Stimulated activated memory B cell treated with anti-CD40 and anti-IgM and Interleukin-4, amounts not matched to agents 10 μg/mL and 1 μg/mL and 100 μg/mL, for 72 hours (primary cell): Measurements from ENCODE around the gene EPB41L1.

Experiments
- ATAC-seq: fragments of 150-1000 bp; cut with Tn5 transposase; 2 replicates; pipeline ENCODE4 v1.10.0; 2021
- H3K27ac Mint-ChIP-seq: one replicate; pipeline ENCODE4 v1.8.0; 2022; ENCODE audit warnings: mild to moderate bottlenecking, mixed read lengths
- H3K27me3 Mint-ChIP-seq: one replicate; pipeline ENCODE4 v1.8.0; 2022; ENCODE audit warnings: mixed read lengths
- H3K36me3 Mint-ChIP-seq: one replicate; pipeline ENCODE4 v1.8.0; 2022; ENCODE audit warnings: mixed read lengths
- H3K4me1 Mint-ChIP-seq: one replicate; pipeline ENCODE4 v1.8.0; 2022; ENCODE audit warnings: mixed read lengths
- H3K4me3 Mint-ChIP-seq: one replicate; pipeline ENCODE4 v1.8.0; 2022; ENCODE audit warnings: mild to moderate bottlenecking, moderate library complexity, mixed read lengths
- H3K9me3 Mint-ChIP-seq: one replicate; pipeline ENCODE4 v1.8.0; 2022; ENCODE audit warnings: mixed read lengths

Gene EPB41L1

DNA sequence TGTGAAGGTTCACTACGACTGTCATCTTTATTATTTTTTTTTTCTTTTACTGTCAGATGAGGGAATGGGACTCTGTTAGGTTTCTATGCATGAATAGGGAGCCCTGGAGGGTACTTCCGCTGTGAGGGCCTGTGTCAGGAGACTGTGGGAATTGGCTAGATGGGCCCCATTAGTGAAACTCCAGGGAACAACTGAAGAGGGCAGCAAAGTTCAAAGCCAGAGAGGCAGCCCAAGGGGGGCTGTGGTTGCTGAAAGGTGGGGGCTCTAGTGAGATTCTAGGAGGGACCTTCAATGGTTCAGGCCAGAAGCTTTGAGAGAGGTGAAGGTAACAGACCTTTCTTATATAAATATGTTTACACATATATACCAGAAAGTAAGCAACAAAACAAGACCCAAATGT, 13.2 kb upstream of the EPB41L1 start:
- Mint-ChIP-seq H3K9me3 (no peaks in the 10 kb centered on the region), H3K27me3 (peaks cover 28% of the 10 kb centered on the region), H3K4me3 (no peak overlapping the region), H3K27ac (peak overlapping the region; percentile 25), H3K36me3 (no peaks in the 10 kb centered on the region), H3K4me1 (peaks cover 30% of the 10 kb centered on the region)
- ATAC-seq, result no peak

DNA sequence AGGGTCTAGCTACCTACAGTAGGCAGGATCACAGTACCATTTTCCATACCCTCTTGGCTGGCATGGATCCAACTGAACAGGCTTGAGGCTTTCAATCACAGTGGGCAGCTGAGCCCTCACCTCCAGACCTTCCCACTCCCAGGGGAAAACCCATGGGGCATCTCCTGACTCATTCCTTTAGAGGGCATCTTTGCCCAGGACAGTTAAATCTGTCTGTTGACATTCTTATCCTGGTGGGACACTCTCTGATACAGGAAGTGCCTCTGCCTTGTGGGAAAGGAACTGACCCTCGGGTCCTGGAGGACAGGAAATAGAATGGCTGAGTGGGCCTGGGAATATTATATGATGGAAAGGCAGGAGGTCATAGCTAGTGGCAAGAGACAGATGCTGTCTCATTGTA, 10.2 kb upstream of the EPB41L1 start:
- no peak overlapping the region for H3K4me3 Mint-ChIP-seq
- H3K9me3 Mint-ChIP-seq, result no peaks in the 10 kb centered on the region
- H3K4me1 Mint-ChIP-seq, result peaks cover 23% of the 10 kb centered on the region
- no peak overlapping the region for H3K27ac Mint-ChIP-seq
- peaks cover 21% of the 10 kb centered on the region for H3K27me3 Mint-ChIP-seq
- ATAC-seq, result no peak
- H3K36me3 Mint-ChIP-seq, result no peaks in the 10 kb centered on the region

DNA sequence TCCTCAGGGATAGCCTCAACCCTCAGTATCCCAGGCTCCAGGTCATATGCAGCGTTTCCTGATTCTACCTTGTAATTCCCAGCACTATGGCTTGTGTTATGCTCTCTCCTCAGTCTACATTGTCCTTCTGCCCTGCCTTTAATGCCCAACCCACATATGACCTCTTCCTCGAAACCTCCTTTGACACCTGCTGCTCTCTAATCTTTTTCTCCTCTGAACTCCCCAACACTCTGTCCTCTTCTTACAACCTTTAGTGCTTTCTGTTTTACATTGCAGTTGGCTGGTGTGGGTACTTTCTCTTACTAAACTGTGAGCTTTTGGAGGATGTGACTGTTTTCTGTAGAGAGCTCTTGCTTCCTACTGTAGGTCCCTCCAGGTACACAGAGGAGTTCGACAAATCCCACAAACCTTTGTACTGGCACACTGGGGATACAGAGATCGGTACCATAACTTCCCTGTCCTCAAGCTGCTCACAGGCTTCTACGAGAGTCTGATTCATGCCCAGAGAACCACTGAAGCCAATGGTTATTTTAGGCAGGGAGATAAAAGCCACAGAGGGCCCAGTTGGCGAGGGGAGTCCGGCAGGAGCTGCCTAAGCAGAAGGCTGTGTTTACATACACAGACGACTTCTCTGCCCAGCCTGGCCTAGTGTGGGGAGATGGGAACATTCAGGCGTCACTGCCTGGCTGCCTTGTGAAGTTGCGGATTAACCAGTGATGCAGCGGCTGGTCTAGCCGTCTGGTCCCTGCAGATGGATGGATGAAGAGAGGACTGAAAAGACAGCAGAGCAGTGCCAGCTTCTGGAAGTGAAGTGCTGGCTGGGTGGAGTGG, 8.4 kb upstream of the EPB41L1 start:
- H3K9me3 Mint-ChIP-seq, result no peaks in the 10 kb centered on the region
- peaks cover 23% of the 10 kb centered on the region for H3K4me1 Mint-ChIP-seq
- H3K27ac Mint-ChIP-seq, result no peak overlapping the region
- no peaks in the 10 kb centered on the region for H3K36me3 Mint-ChIP-seq
- H3K27me3 Mint-ChIP-seq, result peaks cover 21% of the 10 kb centered on the region
- ATAC-seq, result no peak
- no peak overlapping the region for H3K4me3 Mint-ChIP-seq

DNA sequence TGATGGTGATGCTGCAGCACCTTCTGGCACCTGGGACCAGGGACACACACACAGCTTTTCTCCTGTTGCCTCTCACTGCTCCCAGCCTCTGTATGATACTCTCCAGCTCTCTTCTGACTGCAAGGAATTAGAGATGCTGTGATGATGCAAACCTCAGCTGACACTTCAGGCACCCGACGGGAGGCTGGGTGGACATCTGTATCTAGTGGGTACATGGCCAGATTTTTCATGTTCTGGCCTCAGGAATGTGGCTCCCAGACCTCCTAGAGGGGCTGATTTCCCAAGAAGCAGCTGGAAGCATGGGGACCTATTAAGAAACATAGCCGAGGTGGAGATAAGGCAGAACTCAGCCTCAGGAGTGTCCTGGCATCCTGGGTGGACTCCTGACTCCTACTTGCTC, 6.8 kb upstream of the EPB41L1 start:
- Mint-ChIP-seq H3K4me3 (no peak overlapping the region), H3K27ac (no peak overlapping the region), H3K9me3 (no peaks in the 10 kb centered on the region), H3K36me3 (no peaks in the 10 kb centered on the region), H3K27me3 (peaks cover 31% of the 10 kb centered on the region), H3K4me1 (peaks cover 18% of the 10 kb centered on the region)
- no peak for ATAC-seq

DNA sequence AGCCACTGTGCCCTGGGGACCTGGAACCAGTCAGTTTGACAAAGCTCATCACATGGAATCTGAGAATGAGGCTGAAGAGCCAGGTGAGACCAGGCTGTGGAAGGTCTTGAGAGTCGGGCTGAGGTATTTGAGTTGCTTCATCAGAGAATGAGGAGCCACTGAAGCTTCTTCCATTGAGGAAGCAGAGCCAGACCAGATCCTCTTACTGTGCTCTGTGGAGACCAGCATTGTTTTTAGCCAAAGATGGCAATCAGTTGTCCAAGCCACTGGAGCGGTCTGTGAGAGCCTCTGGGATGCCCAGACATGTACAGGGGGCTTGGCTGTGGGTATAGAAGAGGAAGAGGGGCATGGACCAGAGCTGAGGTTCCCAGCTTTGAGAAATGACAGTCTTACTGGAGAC, 6.1 kb upstream of the EPB41L1 start:
- no peaks in the 10 kb centered on the region for H3K36me3 Mint-ChIP-seq
- H3K27me3 Mint-ChIP-seq, result peaks cover 38% of the 10 kb centered on the region
- no peak overlapping the region for H3K4me3 Mint-ChIP-seq
- no peaks in the 10 kb centered on the region for H3K9me3 Mint-ChIP-seq
- ATAC-seq, result no peak
- no peak overlapping the region for H3K27ac Mint-ChIP-seq
- peaks cover 11% of the 10 kb centered on the region for H3K4me1 Mint-ChIP-seq

DNA sequence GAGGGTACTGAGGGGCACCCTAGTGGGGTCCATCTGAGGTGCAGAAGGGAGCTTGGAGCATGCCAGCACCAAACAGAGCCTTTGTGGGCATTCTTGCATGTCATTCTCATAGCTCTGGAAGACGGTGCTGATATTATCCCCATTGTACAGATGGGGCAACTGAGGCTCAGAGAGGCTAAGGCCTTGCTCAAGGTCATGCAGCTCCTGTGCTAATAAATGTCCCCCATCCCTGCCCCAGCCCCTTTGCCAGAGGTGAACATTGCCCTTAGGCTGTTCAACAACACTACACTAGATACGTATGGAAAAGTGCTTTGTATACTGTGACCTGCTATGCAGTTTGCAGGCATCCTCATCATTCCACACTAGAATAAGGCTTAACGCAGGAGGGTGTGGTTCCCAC, 5.5 kb upstream of the EPB41L1 start:
- H3K36me3 Mint-ChIP-seq, result no peaks in the 10 kb centered on the region
- peaks cover 5% of the 10 kb centered on the region for H3K4me1 Mint-ChIP-seq
- H3K27ac Mint-ChIP-seq, result no peak overlapping the region
- H3K4me3 Mint-ChIP-seq, result no peak overlapping the region
- no peak for ATAC-seq
- H3K27me3 Mint-ChIP-seq, result peaks cover 43% of the 10 kb centered on the region
- H3K9me3 Mint-ChIP-seq, result no peaks in the 10 kb centered on the region

DNA sequence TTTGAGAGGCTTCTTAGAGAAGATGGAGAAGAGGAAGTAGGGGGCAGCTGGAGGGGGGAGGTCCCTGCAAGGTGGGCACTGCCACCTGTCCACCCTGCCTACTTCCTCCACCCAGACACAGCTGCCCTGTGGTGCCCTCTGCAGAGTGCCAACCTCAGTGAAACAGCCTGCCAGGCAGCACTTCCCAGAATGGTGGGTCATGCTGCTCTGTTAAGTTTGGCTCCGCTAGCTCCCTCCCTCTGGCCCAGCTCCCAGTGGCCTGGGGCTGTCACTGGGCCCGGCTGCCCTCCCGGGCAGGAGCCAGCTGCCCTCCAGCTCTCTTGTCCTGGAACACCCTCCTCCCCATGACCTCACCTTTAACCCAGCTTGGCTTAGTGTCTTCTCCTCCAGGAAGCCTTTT, 5.1 kb upstream of the EPB41L1 start:
- Mint-ChIP-seq H3K36me3 (no peaks in the 10 kb centered on the region), H3K27me3 (peaks cover 43% of the 10 kb centered on the region), H3K27ac (no peak overlapping the region), H3K4me3 (no peak overlapping the region), H3K9me3 (no peaks in the 10 kb centered on the region), H3K4me1 (peaks cover under 1% of the 10 kb centered on the region)
- no peak for ATAC-seq

DNA sequence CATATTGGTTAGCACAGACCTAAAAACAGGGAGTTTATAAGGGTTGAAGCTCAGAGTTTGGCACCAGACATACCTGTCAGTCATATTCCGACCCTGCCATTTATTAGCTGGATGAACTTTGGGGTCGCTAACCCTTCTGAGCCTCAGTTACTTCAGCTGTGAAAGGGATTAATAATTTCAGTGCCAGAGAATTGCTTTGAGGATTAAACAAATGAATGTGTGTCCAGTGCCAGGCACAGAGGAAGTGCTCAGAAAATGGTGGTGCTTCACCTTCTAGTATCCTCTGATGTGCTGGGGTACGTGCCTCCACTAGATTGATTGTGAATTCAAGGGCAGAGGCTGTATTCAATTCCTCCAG, 4.1 kb upstream of the EPB41L1 start:
- no peak for ATAC-seq
- Mint-ChIP-seq H3K27me3 (peaks cover 50% of the 10 kb centered on the region), H3K36me3 (no peaks in the 10 kb centered on the region)

DNA sequence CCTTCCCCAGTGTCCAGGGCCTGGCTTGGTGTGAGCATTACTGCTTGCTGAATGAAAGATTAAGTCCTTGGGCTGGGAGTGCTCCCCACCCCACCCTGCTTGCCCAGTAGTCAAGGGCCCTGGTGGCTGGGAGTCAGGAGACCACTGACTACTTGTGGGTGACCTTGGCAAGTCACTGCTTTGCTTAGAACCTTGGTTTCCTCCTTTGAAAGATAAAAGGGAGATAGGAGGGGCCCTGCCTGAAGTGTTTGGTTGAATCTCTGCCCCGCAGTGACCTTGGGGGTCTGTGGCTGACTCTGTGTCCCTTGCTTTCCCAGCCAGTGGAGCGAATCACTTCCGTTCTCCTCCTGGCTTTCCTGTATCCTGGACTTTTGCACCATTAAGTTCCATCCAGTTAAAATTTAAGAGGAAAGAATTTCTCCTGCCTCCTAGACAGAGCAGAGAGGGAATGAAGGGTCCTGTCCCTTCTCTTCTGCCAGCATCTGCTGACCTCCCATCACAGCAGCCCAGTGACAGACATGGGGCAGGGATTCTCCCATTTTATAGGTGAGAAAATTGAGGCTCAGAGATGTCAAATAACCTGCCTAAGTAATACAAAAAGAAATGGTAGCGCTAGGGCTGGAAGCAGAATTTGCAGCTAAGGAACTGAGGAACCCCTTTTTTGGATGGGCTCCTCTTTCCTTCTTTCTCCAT, 3.5 kb upstream of the EPB41L1 start:
- no peak overlapping the region for H3K4me3 Mint-ChIP-seq
- no peak overlapping the region for H3K27ac Mint-ChIP-seq
- peaks cover 6% of the 10 kb centered on the region for H3K4me1 Mint-ChIP-seq
- peaks cover 53% of the 10 kb centered on the region for H3K27me3 Mint-ChIP-seq
- no peaks in the 10 kb centered on the region for H3K36me3 Mint-ChIP-seq
- no peak for ATAC-seq
- H3K9me3 Mint-ChIP-seq, result no peaks in the 10 kb centered on the region

More for the DNA sequence above, 4.1 kb upstream of the EPB41L1 start:
- no peak overlapping the region for H3K4me3 Mint-ChIP-seq
- peaks cover 6% of the 10 kb centered on the region for H3K4me1 Mint-ChIP-seq
- no peaks in the 10 kb centered on the region for H3K9me3 Mint-ChIP-seq
- no peak overlapping the region for H3K27ac Mint-ChIP-seq

DNA sequence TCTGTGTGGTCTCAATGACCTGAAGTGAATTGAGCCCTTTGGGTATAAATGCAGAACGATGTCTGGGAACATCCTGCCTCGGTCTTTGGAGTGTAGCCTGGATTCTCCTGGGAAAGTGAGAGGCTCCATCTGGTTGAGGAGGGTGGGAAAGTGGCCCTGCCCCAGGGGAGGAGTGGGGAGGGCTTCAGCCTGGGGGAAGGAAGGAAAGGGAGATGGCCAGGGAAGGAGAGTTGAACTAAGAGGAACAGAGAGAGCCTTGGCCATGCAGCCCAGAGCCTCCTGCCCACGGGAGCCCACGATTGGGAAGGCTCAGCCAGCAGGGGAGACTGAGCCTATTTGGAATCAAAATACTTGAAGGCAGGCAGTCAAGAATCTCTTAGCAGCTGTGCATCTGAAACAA, 2.3 kb upstream of the EPB41L1 start:
- Mint-ChIP-seq H3K9me3 (no peaks in the 10 kb centered on the region), H3K27me3 (peaks cover 54% of the 10 kb centered on the region), H3K4me3 (no peak overlapping the region), H3K36me3 (no peaks in the 10 kb centered on the region), H3K4me1 (peaks cover 16% of the 10 kb centered on the region), H3K27ac (no peak overlapping the region)
- no peak for ATAC-seq

DNA sequence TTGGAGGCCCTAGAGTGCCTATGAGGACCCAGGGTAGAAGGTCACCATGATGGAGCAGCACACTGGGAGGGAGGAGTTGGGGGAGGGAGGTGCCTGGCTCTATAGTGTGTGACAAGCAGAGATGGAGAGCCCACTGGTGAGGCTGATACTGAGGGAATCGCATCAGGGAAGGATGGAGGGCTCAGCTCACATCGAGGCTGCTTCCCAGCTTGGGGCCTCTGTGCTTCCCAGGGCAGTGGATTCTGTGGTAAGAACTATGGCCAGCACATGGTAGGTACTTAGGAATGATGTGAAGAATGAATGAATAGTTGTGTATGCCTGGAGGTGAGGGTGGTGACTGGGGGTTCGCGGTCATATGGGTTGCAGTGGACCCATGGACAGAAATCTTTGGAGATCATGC, 1.3 kb upstream of the EPB41L1 start:
- ATAC-seq, result no peak
- H3K4me3 Mint-ChIP-seq, result peak overlapping the region; percentile 47
- H3K9me3 Mint-ChIP-seq, result no peaks in the 10 kb centered on the region
- H3K36me3 Mint-ChIP-seq, result no peaks in the 10 kb centered on the region
- no peak overlapping the region for H3K27ac Mint-ChIP-seq
- H3K4me1 Mint-ChIP-seq, result peaks cover 16% of the 10 kb centered on the region
- peaks cover 49% of the 10 kb centered on the region for H3K27me3 Mint-ChIP-seq

DNA sequence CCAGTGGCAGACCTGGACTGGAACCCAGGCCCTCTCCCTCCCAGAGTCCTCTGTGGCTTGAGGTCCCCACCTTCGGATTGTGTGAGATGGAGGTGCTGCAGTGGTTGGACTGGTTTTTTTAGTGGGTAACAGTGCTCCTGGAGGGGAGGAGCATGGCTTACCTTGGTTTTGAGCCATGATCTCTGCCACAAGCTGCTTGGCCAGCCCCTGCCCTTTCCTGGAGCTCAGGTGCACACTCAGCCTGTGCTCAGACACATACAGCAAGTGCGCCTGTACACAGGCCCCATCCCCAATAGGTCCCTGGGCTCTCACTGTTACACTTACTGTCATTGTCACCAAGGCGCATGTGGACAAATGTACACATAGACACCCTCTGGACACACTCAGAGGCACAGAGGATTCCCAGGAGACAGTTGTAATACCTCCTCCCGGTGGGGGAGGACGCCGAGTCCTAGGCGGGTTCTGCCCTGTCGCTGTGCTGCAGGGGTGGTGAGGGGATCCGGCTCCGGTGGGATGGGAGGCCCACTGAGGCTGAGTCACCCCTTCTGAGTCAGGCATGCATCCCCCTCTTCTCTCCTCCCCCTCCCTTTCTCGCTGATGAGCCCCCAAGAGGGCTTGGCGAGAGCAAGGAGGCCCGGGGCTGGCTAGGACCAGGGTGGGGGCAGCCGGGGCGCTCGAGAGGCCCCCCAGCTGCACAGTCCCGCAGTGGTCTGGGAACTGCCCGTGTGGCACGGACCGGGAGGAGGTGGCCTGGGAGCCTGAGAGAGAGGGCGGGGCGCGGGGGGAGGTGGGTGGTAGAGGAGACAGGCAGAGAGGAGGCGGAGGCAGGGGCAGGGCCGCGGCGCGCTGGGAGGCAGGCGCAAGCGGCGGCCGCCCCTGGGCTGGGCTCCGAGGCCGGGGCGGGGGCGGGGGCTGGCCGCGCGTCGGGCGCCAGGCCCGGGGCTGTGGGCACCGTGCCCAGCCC, 522 bp upstream of the EPB41L1 start:
- Mint-ChIP-seq H3K9me3 (no peaks in the 10 kb centered on the region), H3K27me3 (peaks cover 42% of the 10 kb centered on the region)

DNA sequence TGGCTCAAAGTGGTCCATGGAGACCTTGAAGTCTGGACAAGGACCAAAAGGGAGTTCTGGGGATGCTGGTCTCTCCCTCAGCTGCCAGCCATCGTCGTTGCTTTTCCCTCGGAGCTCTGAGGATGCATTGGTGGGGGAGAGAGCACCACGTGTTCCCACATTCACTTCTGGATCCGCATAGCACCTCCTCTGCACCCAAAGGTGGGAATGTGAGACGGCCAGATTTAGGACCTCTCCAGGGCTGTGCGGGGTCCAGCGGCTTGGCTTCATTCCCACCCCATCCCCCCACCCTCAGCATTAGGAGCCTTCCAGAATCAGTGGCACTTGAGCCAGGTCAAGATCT, 1.1 kb downstream of the EPB41L1 start:
- no peak for ATAC-seq
- no peak overlapping the region for H3K4me3 Mint-ChIP-seq

More for the DNA sequence above, 522 bp upstream of the EPB41L1 start:
- no peak overlapping the region for H3K4me3 Mint-ChIP-seq
- H3K4me1 Mint-ChIP-seq, result peaks cover 16% of the 10 kb centered on the region
- no peaks in the 10 kb centered on the region for H3K36me3 Mint-ChIP-seq
- H3K27ac Mint-ChIP-seq, result no peak overlapping the region
- peak; percentile 71 for ATAC-seq

DNA sequence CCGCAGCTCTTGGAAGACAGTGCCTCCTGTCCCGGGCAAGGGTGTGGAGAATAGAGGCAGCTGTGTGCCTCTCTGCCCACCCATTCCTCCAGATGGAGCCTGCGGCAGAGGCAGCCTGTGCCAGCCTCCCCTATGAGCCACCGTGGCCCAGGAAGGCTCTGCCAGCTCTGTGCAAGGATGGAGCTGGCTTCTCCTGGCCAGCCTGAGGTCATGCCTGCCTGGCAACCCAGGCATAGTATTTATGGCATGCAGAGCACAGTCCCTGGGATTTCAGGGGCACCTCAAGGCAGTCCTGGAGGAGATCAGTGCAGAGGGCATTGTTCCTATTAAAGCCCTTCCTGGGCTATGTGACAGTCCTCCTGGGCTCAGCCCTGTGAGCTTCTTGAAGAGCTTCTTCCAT, 1.5 kb downstream of the EPB41L1 start:
- Mint-ChIP-seq H3K4me1 (peaks cover 16% of the 10 kb centered on the region), H3K27ac (no peak overlapping the region), H3K36me3 (no peaks in the 10 kb centered on the region), H3K27me3 (peaks cover 42% of the 10 kb centered on the region), H3K4me3 (no peak overlapping the region), H3K9me3 (no peaks in the 10 kb centered on the region)
- ATAC-seq, result no peak

More for the DNA sequence above, 1.1 kb downstream of the EPB41L1 start:
- H3K27ac Mint-ChIP-seq, result no peak overlapping the region
- peaks cover 16% of the 10 kb centered on the region for H3K4me1 Mint-ChIP-seq
- H3K36me3 Mint-ChIP-seq, result no peaks in the 10 kb centered on the region
- peaks cover 42% of the 10 kb centered on the region for H3K27me3 Mint-ChIP-seq
- no peaks in the 10 kb centered on the region for H3K9me3 Mint-ChIP-seq

DNA sequence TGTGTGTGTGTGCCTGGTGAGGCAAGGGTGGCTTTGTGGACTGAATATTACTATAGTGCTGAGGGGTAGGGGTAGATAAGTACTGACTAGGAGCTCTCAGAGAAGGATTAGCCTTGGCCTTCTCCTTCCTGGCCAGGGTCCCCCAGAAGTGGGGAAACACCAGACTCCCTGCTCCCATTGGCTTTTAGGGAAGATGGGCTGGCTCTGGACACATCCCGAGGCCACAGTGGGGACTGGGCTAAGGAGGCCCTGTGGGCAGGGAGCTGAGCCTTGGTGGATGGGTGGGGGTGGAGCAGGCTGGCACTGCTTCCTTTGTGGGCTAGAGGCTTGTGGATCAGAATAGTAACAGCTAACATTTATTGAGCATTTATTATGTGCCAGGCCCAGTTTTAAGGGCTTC, 3.1 kb downstream of the EPB41L1 start:
- Mint-ChIP-seq H3K4me1 (peaks cover 16% of the 10 kb centered on the region), H3K27me3 (peaks cover 33% of the 10 kb centered on the region), H3K9me3 (no peaks in the 10 kb centered on the region), H3K27ac (no peak overlapping the region), H3K4me3 (no peak overlapping the region), H3K36me3 (no peaks in the 10 kb centered on the region)
- no peak for ATAC-seq
